Right lobe of liver (tissue), 4 donors: Measurements from ENCODE around the gene LMTK3.

Experiments
- POLR2A ChIP-seq: fragments of 450-650 bp; IDR thresholded peaks from one replicate; pipeline ENCODE4 v1.6.1; 2017; ENCODE audit warnings: antibody characterized with exemption, mild to moderate bottlenecking
- TF ChIP-seq, protein P1 (sequence below), 4 donors: fragments of 200-600 bp in 3 of 4; fragments of 450-650 bp in 1 of 4; IDR thresholded peaks; one replicate each; pipeline versions ENCODE4 v1.5.1 to v1.8.0; 2016 to 2022; ENCODE audit warnings: antibody characterized with exemption in 4 of 4, mild to moderate bottlenecking in 2 of 4
- donor health status: DM: no; HTN: no; CAD: no.
- donor health status: DM: no; HTN: no; CAD: no.
- donor health status: DM: no; HTN: yes; CAD: no.

DNA sequence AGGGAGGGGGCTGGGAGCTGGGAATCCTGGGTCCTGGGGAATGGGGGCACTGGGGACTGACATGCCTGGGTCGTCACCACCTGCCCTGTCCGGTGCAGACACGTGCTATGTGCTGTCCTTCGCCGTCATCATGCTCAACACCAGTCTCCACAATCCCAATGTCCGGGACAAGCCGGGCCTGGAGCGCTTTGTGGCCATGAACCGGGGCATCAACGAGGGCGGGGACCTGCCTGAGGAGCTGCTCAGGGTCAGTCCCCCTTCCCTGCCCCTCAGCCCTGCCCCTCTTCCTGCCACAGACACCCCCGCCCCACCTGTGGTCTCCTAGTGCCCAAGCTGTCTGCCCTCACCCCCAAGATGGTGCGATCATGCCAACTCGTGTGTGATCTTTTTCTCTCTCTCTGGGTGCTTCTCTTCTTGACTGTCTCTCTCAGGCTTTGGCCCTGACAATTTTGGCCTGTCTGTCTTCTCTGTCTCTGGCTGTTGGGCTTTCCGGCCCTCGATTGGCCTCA, 37.5 kb downstream of the LMTK3 start:
- TF ChIP-seq, protein P1, sequence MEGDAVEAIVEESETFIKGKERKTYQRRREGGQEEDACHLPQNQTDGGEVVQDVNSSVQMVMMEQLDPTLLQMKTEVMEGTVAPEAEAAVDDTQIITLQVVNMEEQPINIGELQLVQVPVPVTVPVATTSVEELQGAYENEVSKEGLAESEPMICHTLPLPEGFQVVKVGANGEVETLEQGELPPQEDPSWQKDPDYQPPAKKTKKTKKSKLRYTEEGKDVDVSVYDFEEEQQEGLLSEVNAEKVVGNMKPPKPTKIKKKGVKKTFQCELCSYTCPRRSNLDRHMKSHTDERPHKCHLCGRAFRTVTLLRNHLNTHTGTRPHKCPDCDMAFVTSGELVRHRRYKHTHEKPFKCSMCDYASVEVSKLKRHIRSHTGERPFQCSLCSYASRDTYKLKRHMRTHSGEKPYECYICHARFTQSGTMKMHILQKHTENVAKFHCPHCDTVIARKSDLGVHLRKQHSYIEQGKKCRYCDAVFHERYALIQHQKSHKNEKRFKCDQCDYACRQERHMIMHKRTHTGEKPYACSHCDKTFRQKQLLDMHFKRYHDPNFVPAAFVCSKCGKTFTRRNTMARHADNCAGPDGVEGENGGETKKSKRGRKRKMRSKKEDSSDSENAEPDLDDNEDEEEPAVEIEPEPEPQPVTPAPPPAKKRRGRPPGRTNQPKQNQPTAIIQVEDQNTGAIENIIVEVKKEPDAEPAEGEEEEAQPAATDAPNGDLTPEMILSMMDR (IDR thresholded peaks at IDR 0.05), result no peak
- TF ChIP-seq POLR2A, result no peak
